Transverse colon (tissue), 3 donors: ENCODE measurements around the gene SERINC3.
"Not testable (repeated sequence)": the region's sequence is repeated elsewhere in the genome, so short reads cannot be mapped to it uniquely, and the experiment has no call there.

ENCODE experiments used
- POLR2A ChIP-seq: fragments of 450-650 bp; IDR thresholded peaks from one replicate; pipeline ENCODE4 v1.6.1; 2016; ENCODE audit warnings: antibody characterized with exemption, mild to moderate bottlenecking, moderate library complexity
- POLR2AphosphoS5 ChIP-seq, 3 donors: sonication (generic); formaldehyde crosslinking; IDR thresholded peaks; one replicate each; pipeline ENCODE4 v1.6.1; 2016; ENCODE audit warnings: antibody characterized with exemption in 3 of 3

DNA sequence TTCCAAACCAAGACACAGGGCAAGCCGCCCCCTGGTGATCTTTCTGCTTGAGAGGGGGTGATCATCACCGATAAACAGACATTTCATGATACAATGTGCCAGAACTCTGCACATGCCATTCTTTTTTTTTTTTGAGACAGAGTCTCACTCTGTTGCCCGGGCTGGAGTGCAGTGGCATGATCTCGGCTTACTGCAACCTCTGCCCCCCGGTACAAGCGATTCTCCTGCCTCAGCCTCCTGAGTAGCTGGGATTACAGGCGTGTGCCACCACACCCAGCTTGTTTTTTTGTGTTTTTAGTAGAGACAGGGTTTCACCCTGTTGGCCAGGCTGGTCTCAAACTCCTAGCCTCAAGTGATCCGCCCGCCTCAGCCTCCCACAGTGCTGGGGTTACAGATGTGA lies 49.6 kb downstream of the SERINC3 start:
- TF ChIP-seq POLR2AphosphoS5 (IDR thresholded peaks at IDR 0.05); POLR2A: not testable (repeated sequence)
